Neural progenitor cell (in vitro differentiated cells): ENCODE results near the gene PTPRC.

Experiments used
- EZH2 ChIP-seq: fragments of 200-600 bp; sonication (generic); IDR thresholded peaks from 2 replicates; pipeline ENCODE4 v1.6.1; 2017; ENCODE audit warnings: antibody characterized with exemption, mild to moderate bottlenecking, moderate library complexity
- TF ChIP-seq, protein P1 (sequence below): fragments of 200-600 bp; sonication (generic); IDR thresholded peaks from 2 replicates; pipeline ENCODE4 v1.5.1; 2017; ENCODE audit warnings: antibody characterized with exemption, mild to moderate bottlenecking

GRCh38 chr1:198620218-198620617 lies 18.6 kb upstream of the PTPRC start:
- TF ChIP-seq, protein P1, sequence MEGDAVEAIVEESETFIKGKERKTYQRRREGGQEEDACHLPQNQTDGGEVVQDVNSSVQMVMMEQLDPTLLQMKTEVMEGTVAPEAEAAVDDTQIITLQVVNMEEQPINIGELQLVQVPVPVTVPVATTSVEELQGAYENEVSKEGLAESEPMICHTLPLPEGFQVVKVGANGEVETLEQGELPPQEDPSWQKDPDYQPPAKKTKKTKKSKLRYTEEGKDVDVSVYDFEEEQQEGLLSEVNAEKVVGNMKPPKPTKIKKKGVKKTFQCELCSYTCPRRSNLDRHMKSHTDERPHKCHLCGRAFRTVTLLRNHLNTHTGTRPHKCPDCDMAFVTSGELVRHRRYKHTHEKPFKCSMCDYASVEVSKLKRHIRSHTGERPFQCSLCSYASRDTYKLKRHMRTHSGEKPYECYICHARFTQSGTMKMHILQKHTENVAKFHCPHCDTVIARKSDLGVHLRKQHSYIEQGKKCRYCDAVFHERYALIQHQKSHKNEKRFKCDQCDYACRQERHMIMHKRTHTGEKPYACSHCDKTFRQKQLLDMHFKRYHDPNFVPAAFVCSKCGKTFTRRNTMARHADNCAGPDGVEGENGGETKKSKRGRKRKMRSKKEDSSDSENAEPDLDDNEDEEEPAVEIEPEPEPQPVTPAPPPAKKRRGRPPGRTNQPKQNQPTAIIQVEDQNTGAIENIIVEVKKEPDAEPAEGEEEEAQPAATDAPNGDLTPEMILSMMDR, result no peak
- no peak for TF ChIP-seq EZH2
